Lower leg skin (tissue), 4 donors: ENCODE data around the gene DUSP22. TPM values are rescaled to one million over a fixed set of nuclear protein-coding genes. Genes with fewer than 3 reads are reported as not detected.

Source experiments
- DNase-seq, 2 donors: peaks; one replicate each; pipeline ENCODE4 v3.0.0-alpha.2; 2019; ENCODE audit warnings: low spot score in 2 of 2
- H3K4me3 ChIP-seq: fragments of 200-600 bp; sonication (generic); 2 replicates; pipeline ENCODE4 v1.5.1; 2017; ENCODE audit warnings: mild to moderate bottlenecking, low read depth; ENCODE audit not compliant: poor library complexity, severe bottlenecking
- POLR2A ChIP-seq, 2 donors: fragments of 450-650 bp; IDR thresholded peaks; one replicate each; pipeline ENCODE4 v1.6.1; 2016 to 2017; ENCODE audit warnings: antibody characterized with exemption in 2 of 2, mild to moderate bottlenecking in 1 of 2, moderate library complexity in 1 of 2
- WGBS, 2 donors: methylation state at CpG; one replicate each; pipeline ENCODE4 v1.1.5; 2018; 5-methylcytosine and 5-hydroxymethylcytosine counted together
- intact Hi-C: fragments of 100-400 bp; cut with DNase I; formaldehyde crosslinking; loops from one replicate; pipeline ENCODE4 v1.15.0; 2023; ENCODE audit warnings: low total_unique reads
- total RNA-seq, 4 donors: library from RNA; depleted of rRNA; stranded (reverse); fragments of >200 nt; gene quantifications; one replicate each; pipeline ENCODE4 v1.1.0, GENCODE V29; 2016
- TF ChIP-seq, protein P1 (sequence below), 3 donors: fragments of 450-650 bp; IDR thresholded peaks; one replicate each; pipeline ENCODE4 v1.5.1; 2016; ENCODE audit warnings: antibody characterized with exemption in 3 of 3, mild to moderate bottlenecking in 3 of 3, moderate library complexity in 2 of 3

DUSP22 gene
- total RNA-seq, 4 donors from 2014 or later: 53.2 to 81.1 (median 63.4) TPM

DNA sequence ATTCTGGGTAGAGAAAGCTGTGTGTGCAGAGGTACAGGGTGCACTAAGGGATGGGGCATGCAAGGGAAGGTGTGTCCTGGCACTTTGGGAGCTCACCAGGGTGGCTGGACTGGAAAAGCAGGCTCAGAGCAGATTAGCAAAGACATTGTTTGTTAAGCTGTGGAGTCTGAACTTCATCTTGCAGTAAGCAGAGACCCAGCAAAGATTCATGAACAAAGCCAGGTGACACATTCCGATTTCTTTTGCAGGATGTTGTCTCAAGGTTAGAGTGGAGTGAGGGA lies 28.8 kb downstream of the DUSP22 start:
- DNase-seq: no peak
- no peak for TF ChIP-seq POLR2A (IDR thresholded peaks at IDR 0.05)
- TF ChIP-seq, protein P1, sequence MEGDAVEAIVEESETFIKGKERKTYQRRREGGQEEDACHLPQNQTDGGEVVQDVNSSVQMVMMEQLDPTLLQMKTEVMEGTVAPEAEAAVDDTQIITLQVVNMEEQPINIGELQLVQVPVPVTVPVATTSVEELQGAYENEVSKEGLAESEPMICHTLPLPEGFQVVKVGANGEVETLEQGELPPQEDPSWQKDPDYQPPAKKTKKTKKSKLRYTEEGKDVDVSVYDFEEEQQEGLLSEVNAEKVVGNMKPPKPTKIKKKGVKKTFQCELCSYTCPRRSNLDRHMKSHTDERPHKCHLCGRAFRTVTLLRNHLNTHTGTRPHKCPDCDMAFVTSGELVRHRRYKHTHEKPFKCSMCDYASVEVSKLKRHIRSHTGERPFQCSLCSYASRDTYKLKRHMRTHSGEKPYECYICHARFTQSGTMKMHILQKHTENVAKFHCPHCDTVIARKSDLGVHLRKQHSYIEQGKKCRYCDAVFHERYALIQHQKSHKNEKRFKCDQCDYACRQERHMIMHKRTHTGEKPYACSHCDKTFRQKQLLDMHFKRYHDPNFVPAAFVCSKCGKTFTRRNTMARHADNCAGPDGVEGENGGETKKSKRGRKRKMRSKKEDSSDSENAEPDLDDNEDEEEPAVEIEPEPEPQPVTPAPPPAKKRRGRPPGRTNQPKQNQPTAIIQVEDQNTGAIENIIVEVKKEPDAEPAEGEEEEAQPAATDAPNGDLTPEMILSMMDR (IDR thresholded peaks at IDR 0.05): no peak
- WGBS, 2 donors: 79 to 86% methylated on average over 1 of the region's 1 CpG
- no peak overlapping the region for H3K4me3 ChIP-seq
- intact Hi-C loops: no loop called here

DNA sequence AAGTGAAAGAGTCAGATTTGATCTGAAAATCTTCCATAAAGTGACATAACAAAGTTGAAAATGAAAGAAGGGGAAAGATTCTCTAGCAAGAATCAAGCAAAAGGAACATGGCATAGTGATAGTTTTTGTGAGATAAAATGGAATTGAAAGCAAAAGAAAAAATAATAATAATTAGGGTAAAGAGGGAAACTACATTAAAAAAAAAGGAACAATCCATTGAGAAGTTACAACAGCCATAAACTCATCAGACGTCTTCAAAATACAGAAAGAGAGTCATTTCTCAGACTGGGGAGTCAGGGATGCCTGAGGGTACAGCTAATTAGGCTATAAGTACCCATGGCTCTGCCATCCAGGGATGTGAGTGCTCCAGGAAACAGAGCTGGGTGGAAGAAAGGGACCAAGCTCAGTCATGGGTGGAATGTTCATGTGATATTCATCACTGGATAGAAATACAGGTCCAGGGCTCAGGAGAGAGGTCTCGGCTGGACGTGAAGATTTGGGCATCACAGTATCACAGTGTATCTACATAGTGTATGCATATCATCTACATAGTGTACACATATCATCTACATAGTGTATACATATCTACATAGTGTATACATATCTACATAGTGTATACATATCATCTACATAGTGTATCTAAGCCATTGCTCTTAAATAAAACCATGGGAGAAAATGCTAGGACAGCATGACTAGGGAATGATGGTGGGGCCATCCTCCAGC lies 29.4 kb downstream of the DUSP22 start:
- no peak for TF ChIP-seq POLR2A (IDR thresholded peaks at IDR 0.05)
- TF ChIP-seq, protein P1 (IDR thresholded peaks at IDR 0.05): no peak
- intact Hi-C loops: no loop called here
- H3K4me3 ChIP-seq: no peak overlapping the region
- 61 to 63% methylated on average over 3 of the region's 3 CpGs for WGBS, 2 donors
- DNase-seq: no peak

- H3K4me3 ChIP-seq: no peak overlapping the region
- WGBS, 2 donors: 73 to 76% methylated on average over 14 of the region's 14 CpGs
- TF ChIP-seq POLR2A (IDR thresholded peaks at IDR 0.05): no peak
- TF ChIP-seq, protein P1 (IDR thresholded peaks at IDR 0.05): no peak
- no peak for DNase-seq
- intact Hi-C loops: no loop called here
Measured at GRCh38 chr6:322259-322930, 30.1 kb downstream of the DUSP22 start.

DNA sequence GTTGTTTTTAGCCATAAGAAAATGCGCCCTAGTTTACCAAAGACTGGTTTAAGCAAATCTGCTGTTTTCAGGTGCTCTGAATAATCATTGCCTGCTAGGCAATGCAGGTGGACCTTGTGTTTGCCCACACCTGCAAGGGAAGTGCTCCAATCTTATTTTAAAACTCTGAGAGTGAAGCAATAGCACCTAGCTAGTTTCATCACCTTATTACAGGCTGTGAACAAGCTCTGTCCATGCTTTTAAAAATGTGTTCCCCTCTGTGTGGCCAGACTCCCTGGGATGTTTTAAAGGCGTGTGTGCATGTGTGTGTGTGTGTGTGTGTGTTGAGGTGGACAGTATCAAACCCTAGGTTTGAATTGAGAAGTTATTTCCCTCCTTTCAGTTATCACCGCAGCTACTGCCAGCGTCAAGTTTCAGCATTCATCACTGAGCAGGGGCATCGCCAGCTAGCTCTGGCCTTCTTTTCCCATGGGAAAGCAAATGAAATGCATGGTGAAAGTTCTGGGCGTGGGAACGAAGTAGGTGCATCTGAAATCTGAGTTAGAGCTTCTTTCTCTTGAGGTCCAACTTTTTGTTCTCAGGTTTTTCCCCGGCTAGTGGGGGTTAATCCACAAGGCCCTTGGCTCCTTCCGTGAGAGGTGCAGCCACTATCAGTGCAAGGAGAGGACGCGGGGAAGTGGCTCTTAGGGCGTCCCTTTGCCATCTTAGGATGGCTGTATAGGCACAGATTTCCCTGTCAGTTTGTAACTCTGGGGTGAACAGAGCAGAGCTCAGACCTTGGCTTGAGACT lies 30.8 kb downstream of the DUSP22 start:
- no peak overlapping the region for H3K4me3 ChIP-seq
- intact Hi-C loops: no loop called here
- no peak for TF ChIP-seq POLR2A (IDR thresholded peaks at IDR 0.05)
- TF ChIP-seq, protein P1 (IDR thresholded peaks at IDR 0.05): no peak
- 75 to 81% methylated on average over 12 of the region's 12 CpGs for WGBS, 2 donors
- DNase-seq: no peak

GRCh38 chr6:323730-324088 lies 31.4 kb downstream of the DUSP22 start:
- TF ChIP-seq POLR2A (IDR thresholded peaks at IDR 0.05): no peak
- TF ChIP-seq, protein P1 (IDR thresholded peaks at IDR 0.05): no peak
- intact Hi-C loops: no loop called here
- 64 to 71% methylated on average over 4 of the region's 4 CpGs for WGBS, 2 donors
- H3K4me3 ChIP-seq: no peak overlapping the region
- no peak for DNase-seq
